Fibroblast of the aortic adventitia (primary cell): ENCODE results near the gene CD48. TPM values are rescaled to one million over a fixed set of nuclear protein-coding genes. Genes with fewer than 3 reads are reported as not detected.

Experiments used
- DNase-seq: peaks from one replicate; pipeline ENCODE4 v3.0.0-alpha.2; 2010; ENCODE audit warnings: low read depth
- H3K4me3 ChIP-seq: 2 replicates; pipeline ENCODE4 v1.5.1; 2011; ENCODE audit warnings: low read depth, mild to moderate bottlenecking, control low read depth, low read length, moderate library complexity
- total RNA-seq: library from RNA; depleted of rRNA; stranded (reverse); fragments of >200 nt; gene quantifications from 2 replicates; pipeline ENCODE4 v1.2.3, GENCODE V29; 2012; ENCODE audit warnings: low replicate concordance
- TF ChIP-seq, protein P1 (sequence below): IDR thresholded peaks from 2 replicates; pipeline ENCODE4 v1.5.1; 2011; ENCODE audit warnings: mild to moderate bottlenecking, low read length, control low read depth, inconsistent platforms; ENCODE audit not compliant: insufficient read depth

Gene CD48
- total RNA-seq, 1 donor = not detected

DNA sequence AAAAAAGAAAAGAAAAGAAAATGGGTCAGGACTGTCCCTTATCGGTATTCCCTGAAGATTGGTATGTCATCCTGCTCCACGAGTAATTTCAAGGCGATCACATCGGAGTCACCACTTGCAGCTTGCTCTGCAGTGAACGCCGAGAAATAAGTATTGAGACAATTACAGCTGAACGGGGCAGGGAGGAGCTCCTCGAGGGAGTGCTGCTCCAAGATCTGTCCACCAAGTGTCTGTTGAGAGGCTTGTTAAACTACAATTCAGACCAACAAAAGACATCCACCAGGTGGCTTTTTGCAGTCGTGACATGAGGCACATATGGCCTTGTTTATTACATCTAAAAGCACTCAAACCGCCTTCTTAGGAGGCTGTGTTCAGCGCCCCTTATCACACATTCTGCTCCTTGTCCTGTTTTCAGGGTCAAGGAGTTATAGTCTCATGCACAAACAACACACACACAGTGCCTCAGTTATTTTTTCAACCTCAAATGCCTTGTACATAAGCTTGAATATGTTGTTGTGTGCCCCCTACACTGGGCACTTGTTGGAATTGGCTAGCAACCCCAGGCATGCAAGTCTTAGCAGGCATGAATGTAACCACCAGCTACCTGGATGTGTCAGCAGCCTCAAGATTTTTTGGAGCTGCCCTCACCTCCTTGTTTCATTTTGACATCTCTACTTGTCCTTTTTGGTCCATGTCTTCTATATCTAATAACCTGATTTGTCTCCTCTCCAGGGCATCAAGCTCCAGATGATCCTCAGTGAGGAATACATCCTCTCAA is 13.0 kb upstream of the CD48 start:
- H3K4me3 ChIP-seq = no peak overlapping the region
- DNase-seq = no peak
- TF ChIP-seq, protein P1, sequence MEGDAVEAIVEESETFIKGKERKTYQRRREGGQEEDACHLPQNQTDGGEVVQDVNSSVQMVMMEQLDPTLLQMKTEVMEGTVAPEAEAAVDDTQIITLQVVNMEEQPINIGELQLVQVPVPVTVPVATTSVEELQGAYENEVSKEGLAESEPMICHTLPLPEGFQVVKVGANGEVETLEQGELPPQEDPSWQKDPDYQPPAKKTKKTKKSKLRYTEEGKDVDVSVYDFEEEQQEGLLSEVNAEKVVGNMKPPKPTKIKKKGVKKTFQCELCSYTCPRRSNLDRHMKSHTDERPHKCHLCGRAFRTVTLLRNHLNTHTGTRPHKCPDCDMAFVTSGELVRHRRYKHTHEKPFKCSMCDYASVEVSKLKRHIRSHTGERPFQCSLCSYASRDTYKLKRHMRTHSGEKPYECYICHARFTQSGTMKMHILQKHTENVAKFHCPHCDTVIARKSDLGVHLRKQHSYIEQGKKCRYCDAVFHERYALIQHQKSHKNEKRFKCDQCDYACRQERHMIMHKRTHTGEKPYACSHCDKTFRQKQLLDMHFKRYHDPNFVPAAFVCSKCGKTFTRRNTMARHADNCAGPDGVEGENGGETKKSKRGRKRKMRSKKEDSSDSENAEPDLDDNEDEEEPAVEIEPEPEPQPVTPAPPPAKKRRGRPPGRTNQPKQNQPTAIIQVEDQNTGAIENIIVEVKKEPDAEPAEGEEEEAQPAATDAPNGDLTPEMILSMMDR = no peak

DNA sequence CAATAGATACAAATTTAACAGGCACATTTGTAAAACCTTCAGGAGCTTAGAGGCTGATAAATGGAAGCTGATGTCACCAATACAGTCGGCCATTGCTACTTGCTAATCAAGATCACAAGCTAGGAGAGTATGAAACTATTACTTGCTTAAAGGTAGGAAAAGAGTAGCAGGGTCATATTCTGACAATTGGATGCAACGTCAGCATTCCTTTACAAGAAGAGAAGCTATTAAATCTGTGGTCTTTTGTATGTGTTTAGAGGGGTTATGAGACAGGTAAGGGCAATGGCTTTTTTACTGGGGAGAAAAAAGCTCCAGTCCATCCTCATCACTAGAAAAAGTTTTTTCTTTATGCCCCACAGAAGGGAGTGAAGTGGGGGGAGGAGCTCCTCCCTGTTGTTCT is 11.7 kb upstream of the CD48 start:
- TF ChIP-seq, protein P1 = no peak
- DNase-seq = no peak
- no peak overlapping the region for H3K4me3 ChIP-seq

DNA sequence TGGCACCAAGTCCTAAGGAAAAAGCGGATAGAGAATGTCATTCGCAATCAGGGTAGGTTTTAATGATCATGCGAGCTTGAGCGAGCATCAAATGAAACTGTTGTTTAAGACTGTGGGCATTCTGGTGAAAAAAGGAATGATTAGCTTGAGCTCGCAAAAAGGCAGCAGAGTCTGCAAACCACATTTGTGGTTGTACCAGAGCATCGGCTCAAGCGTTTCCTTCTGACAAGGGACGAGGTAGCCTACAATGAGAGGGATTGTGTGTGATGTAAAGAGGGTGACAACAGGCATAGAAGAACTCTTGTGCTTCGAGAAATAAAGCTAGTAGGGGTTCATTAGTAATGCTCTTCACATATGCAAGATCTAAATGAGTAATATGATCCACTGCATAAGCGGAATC is 11.1 kb upstream of the CD48 start:
- TF ChIP-seq, protein P1 = no peak
- H3K4me3 ChIP-seq = no peak overlapping the region
- no peak for DNase-seq

DNA sequence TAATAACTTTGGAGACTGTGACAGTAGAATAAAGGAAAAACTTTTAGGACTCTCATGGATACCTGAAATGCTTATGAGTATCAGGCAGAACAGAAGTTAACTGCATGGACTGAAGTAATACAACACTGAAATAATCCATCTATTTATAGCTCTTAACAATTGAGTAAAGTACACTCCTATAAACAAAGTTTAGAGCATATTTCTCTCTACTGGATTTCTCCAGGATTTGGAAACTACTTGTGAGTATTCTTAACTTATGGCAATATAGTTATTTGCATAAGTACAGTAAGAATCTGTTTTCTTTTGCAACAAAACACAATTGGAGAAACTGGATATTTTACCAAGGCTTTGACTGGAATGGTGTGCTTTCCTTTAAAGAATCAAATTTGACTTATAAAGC is 9.9 kb upstream of the CD48 start:
- no peak overlapping the region for H3K4me3 ChIP-seq
- TF ChIP-seq, protein P1 = no peak
- DNase-seq = no peak

DNA sequence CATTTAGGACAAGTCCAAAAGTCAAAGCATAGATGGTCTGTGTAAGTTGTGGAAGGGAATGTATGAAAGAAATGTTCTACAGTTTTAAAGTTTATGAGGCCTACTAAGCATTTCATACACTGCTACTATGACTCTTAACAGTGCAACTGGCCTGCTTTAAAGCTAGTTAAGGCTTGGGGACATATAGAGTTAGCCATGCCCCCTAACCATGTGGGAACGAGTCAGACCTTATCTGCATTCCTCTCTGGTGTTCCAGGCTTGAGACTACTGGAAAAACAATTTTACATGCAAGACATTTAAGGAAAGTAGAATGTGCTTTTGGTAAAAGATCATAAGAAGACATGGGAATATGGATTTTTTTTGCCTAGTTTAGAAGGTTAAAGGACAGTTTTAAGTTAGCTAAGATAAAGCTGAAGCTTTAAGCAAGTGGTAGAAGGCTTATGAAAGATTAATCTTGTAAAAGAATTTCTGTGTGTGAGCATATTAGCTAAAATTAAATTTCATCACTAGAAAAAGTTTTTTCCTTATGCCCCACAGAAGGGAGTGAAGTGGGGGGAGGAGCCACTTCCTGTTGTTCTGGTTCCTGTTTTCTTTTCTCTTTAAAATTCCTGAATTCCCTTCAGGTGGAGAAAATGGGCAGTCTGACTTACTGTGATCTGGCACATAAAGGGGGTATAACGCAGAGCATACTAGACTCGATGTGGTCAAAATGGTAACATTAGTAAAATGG is 8.9 kb upstream of the CD48 start:
- DNase-seq = peak; percentile 10
- TF ChIP-seq, protein P1 = no peak
- H3K4me3 ChIP-seq = no peak overlapping the region

DNA sequence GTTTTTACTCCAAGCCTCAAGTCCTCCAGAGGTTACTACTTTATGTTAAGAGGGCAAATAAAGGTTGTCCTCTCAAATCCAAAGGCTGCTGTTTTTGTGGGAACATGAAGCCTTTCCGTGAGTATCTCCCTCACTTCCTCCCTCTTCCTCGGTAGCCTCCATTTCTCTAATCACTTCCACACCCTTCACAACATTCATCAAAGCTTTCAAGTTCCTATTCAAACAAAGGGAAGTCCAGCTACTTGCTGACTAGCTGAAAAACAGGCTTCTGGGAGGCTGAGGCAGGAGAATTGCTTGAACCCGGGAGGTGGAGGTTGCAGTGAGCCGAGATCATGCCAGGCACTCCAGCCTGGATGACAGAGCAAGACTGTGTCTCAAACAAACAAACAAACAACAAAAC is 6.6 kb upstream of the CD48 start:
- TF ChIP-seq, protein P1 = no peak
- no peak for DNase-seq
- H3K4me3 ChIP-seq = no peak overlapping the region
